ENCODE results near the gene ARMC6.

ARMC6 gene

GRCh38 chr19:19051478-19052213 lies 18.2 kb downstream of the ARMC6 start:
- no peak for TF ChIP-seq NFIC (IDR thresholded peaks at IDR 0.05)
- no peak for TF ChIP-seq CREB1 (IDR thresholded peaks at IDR 0.05; ENCODE audit: low read depth)
- TF ChIP-seq EGR1 (IDR thresholded peaks at IDR 0.05): no peak
- no peak for TF ChIP-seq REST (IDR thresholded peaks at IDR 0.05; ENCODE audit: low read depth)
- no peak for TF ChIP-seq MAX (IDR thresholded peaks at IDR 0.05)
- TF ChIP-seq RAD21 (IDR thresholded peaks at IDR 0.05; ENCODE audit: low read depth): no peak
- no peak for TF ChIP-seq CEBPB (IDR thresholded peaks at IDR 0.05)
- no peak for TF ChIP-seq TEAD4 (IDR thresholded peaks at IDR 0.05)
- TF ChIP-seq TCF12 (IDR thresholded peaks at IDR 0.05; ENCODE audit: low read depth): no peak
- TF ChIP-seq EP300 (IDR thresholded peaks at IDR 0.05; ENCODE audit: borderline replicate concordance): no peak
- TF ChIP-seq TAF1 (IDR thresholded peaks at IDR 0.05; ENCODE audit: low read depth): no peak

- TF ChIP-seq REST (IDR thresholded peaks at IDR 0.05; ENCODE audit: low read depth): no peak
- no peak for TF ChIP-seq MAX (IDR thresholded peaks at IDR 0.05)
- no peak for TF ChIP-seq CREB1 (IDR thresholded peaks at IDR 0.05; ENCODE audit: low read depth)
- TF ChIP-seq YY1 (IDR thresholded peaks at IDR 0.05; ENCODE audit: low read depth): no peak
Measured at GRCh38 chr19:19052921-19053320, 19.5 kb downstream of the ARMC6 start.

- peak; percentile 73 for TF ChIP-seq RAD21 (IDR thresholded peaks at IDR 0.05; ENCODE audit: low read depth)
- no peak for TF ChIP-seq TEAD4 (IDR thresholded peaks at IDR 0.05)
- TF ChIP-seq ZBTB7A (IDR thresholded peaks at IDR 0.05; ENCODE audit: low read depth): no peak
- TF ChIP-seq REST (IDR thresholded peaks at IDR 0.05; ENCODE audit: low read depth): no peak
- no peak for TF ChIP-seq FOXM1 (IDR thresholded peaks at IDR 0.05; ENCODE audit: borderline replicate concordance, low read depth)
Measured at GRCh38 chr19:19053508-19054314, 20.3 kb downstream of the ARMC6 start.

GRCh38 chr19:19054315-19054938 lies 21.0 kb downstream of the ARMC6 start:
- no peak for TF ChIP-seq MAX (IDR thresholded peaks at IDR 0.05)
- TF ChIP-seq TEAD4 (IDR thresholded peaks at IDR 0.05): no peak
- no peak for TF ChIP-seq NFIC (IDR thresholded peaks at IDR 0.05)
- no peak for TF ChIP-seq YY1 (IDR thresholded peaks at IDR 0.05; ENCODE audit: low read depth)
- TF ChIP-seq EGR1 (IDR thresholded peaks at IDR 0.05): no peak
- no peak for TF ChIP-seq CREB1 (IDR thresholded peaks at IDR 0.05; ENCODE audit: low read depth)
- no peak for TF ChIP-seq TAF1 (IDR thresholded peaks at IDR 0.05; ENCODE audit: low read depth)
- no peak for TF ChIP-seq REST (IDR thresholded peaks at IDR 0.05; ENCODE audit: low read depth)
- no peak for TF ChIP-seq TCF12 (IDR thresholded peaks at IDR 0.05; ENCODE audit: low read depth)
- no peak for TF ChIP-seq FOXM1 (IDR thresholded peaks at IDR 0.05; ENCODE audit: borderline replicate concordance, low read depth)
- TF ChIP-seq ZBTB7A (IDR thresholded peaks at IDR 0.05; ENCODE audit: low read depth): no peak
- no peak for TF ChIP-seq CEBPB (IDR thresholded peaks at IDR 0.05)
- no peak for TF ChIP-seq RAD21 (IDR thresholded peaks at IDR 0.05; ENCODE audit: low read depth)
- no peak for TF ChIP-seq EP300 (IDR thresholded peaks at IDR 0.05; ENCODE audit: borderline replicate concordance)
- TF ChIP-seq USF1 (IDR thresholded peaks at IDR 0.05): no peak
